ENCODE data around the gene GPR150.
A peak's percentile ranks its signal among the peaks of the same experiment; 100 is the strongest.

Gene GPR150

GRCh38 chr5:95620030-95620869, at the start of gene GPR150:
TSS of gene GPR150 (plus strand) at chr5:95620087. CDS start at chr5:95620276, 189 bp downstream.
- DNase-seq (ENCODE audit: low read depth) = peak; percentile 70

GRCh38 chr5:95572016-95572415, 47.9 kb upstream of the GPR150 start:
- no peak for DNase-seq (ENCODE audit: low read depth)

GRCh38 chr5:95581576-95581975, 38.3 kb upstream of the GPR150 start:
- DNase-seq (ENCODE audit: low read depth) = no peak

- DNase-seq (ENCODE audit: low read depth) = peak; percentile 22
These were observed 35.9 kb upstream of the GPR150 start for GRCh38 chr5:95583992-95584391.

- DNase-seq (ENCODE audit: low read depth) = peak; percentile 6
These were observed 29.0 kb upstream of the GPR150 start for GRCh38 chr5:95590880-95591279.

GRCh38 chr5:95591490-95591901, 28.4 kb upstream of the GPR150 start:
- DNase-seq (ENCODE audit: low read depth) = peak; percentile 97

- no peak for DNase-seq (ENCODE audit: low read depth)
These were observed 24.5 kb upstream of the GPR150 start for GRCh38 chr5:95595289-95595931.

GRCh38 chr5:95599252-95599651, 20.6 kb upstream of the GPR150 start:
- DNase-seq (ENCODE audit: low read depth) = no peak

GRCh38 chr5:95600557-95600956, 19.3 kb upstream of the GPR150 start:
- DNase-seq (ENCODE audit: low read depth) = no peak

- DNase-seq (ENCODE audit: low read depth) = no peak
These were observed 14.1 kb upstream of the GPR150 start for GRCh38 chr5:95605786-95606185.

- DNase-seq (ENCODE audit: low read depth) = no peak
These were observed 13.5 kb upstream of the GPR150 start for GRCh38 chr5:95606419-95606818.

- no peak for DNase-seq (ENCODE audit: low read depth)
These were observed 10.2 kb upstream of the GPR150 start for GRCh38 chr5:95609711-95610110.

- DNase-seq (ENCODE audit: low read depth) = no peak
These were observed 9.3 kb upstream of the GPR150 start for GRCh38 chr5:95610546-95610945.

- DNase-seq (ENCODE audit: low read depth) = no peak
These were observed 8.5 kb upstream of the GPR150 start for GRCh38 chr5:95611396-95611795.

- no peak for DNase-seq (ENCODE audit: low read depth)
These were observed 6.4 kb upstream of the GPR150 start for GRCh38 chr5:95613514-95613913.

GRCh38 chr5:95615164-95615467, 4.8 kb upstream of the GPR150 start:
- DNase-seq (ENCODE audit: low read depth) = peak; percentile 15

- peak; percentile 81 for DNase-seq (ENCODE audit: low read depth)
These were observed 2.8 kb upstream of the GPR150 start for GRCh38 chr5:95617057-95617456.

- DNase-seq (ENCODE audit: low read depth) = peak; percentile 51
These were observed 791 bp upstream of the GPR150 start for GRCh38 chr5:95619096-95619495.

- no peak for DNase-seq (ENCODE audit: low read depth)
These were observed 315 bp upstream of the GPR150 start for GRCh38 chr5:95619514-95620029.

GRCh38 chr5:95620870-95621838, 1.3 kb downstream of the GPR150 start:
- peak; percentile 33 for DNase-seq (ENCODE audit: low read depth)

GRCh38 chr5:95621839-95622629, 2.1 kb downstream of the GPR150 start:
- no peak for DNase-seq (ENCODE audit: low read depth)

Data from ELR (cell line).